CD4-positive, alpha-beta T cell treated with Interleukin-12 subunit alpha and Interleukin-12 subunit beta, for 1 hour (primary cell): ENCODE results near the gene ATP2C2.
A peak's percentile ranks its signal among the peaks of the same experiment; 100 is the strongest.

ENCODE experiments used
- DNase-seq: peaks from one replicate; pipeline ENCODE4 v3.0.0-alpha.2; 2020

ATP2C2 gene

GRCh38 chr16:84502581-84502980 lies 134.2 kb downstream of the ATP2C2 start:
- DNase-seq: no peak

- no peak for DNase-seq
Observed at GRCh38 chr16:84503751-84504395, 135.5 kb downstream of the ATP2C2 start.

- DNase-seq: peak; percentile 97
Observed at GRCh38 chr16:84504420-84505248, 136.3 kb downstream of the ATP2C2 start, which contains the start of gene MEAK7. Gene MEAK7, minus strand, starts transcription at chr16:84504659. Its CDS starts 6,573 bp downstream, at chr16:84498086.

GRCh38 chr16:84505249-84506187 lies 137.2 kb downstream of the ATP2C2 start:
- no peak for DNase-seq

- DNase-seq: peak; percentile 33
Observed at GRCh38 chr16:84507011-84507982, 139.0 kb downstream of the ATP2C2 start.

GRCh38 chr16:84508502-84508901 lies 140.2 kb downstream of the ATP2C2 start:
- peak; percentile 46 for DNase-seq

- DNase-seq: no peak
Observed at GRCh38 chr16:84509032-84509950, 141.0 kb downstream of the ATP2C2 start.

GRCh38 chr16:84511180-84511800 lies 143.0 kb downstream of the ATP2C2 start:
- DNase-seq: peak; percentile 85

- no peak for DNase-seq
Observed at GRCh38 chr16:84511831-84512230, 143.5 kb downstream of the ATP2C2 start.

- DNase-seq: no peak
Observed at GRCh38 chr16:84513123-84513522, 144.8 kb downstream of the ATP2C2 start.

- DNase-seq: no peak
Observed at GRCh38 chr16:84513666-84514065, 145.3 kb downstream of the ATP2C2 start.
